ENCODE results near the gene CEP112.
"Not testable (repeated sequence)": the region's sequence is repeated elsewhere in the genome, so short reads cannot be mapped to it uniquely, and the experiment has no call there.

CEP112 gene

GRCh38 chr17:65868881-65869280 lies 323.1 kb downstream of the CEP112 start:
- DNase-seq = no peak

- no peak for DNase-seq
Observed at GRCh38 chr17:65867014-65867413, 324.9 kb downstream of the CEP112 start.

- no peak for DNase-seq
Observed at GRCh38 chr17:65865715-65866425, 326.1 kb downstream of the CEP112 start.

GRCh38 chr17:65864394-65864793 lies 327.5 kb downstream of the CEP112 start:
- DNase-seq = no peak

- DNase-seq = no peak
Observed at GRCh38 chr17:65857718-65858117, 334.2 kb downstream of the CEP112 start.

GRCh38 chr17:65856865-65857264 lies 335.1 kb downstream of the CEP112 start:
- DNase-seq = no peak

- no peak for DNase-seq
Observed at GRCh38 chr17:65855675-65856074, 336.3 kb downstream of the CEP112 start.

- no peak for DNase-seq
Observed at GRCh38 chr17:65855245-65855644, 336.7 kb downstream of the CEP112 start.

- DNase-seq = no peak
Observed at GRCh38 chr17:65853816-65854215, 338.1 kb downstream of the CEP112 start.

- DNase-seq = no peak
Observed at GRCh38 chr17:65852911-65853310, 339.0 kb downstream of the CEP112 start.

GRCh38 chr17:65851965-65852736 lies 339.8 kb downstream of the CEP112 start:
- DNase-seq = no peak

- no peak for DNase-seq
Observed at GRCh38 chr17:65850486-65850885, 341.4 kb downstream of the CEP112 start.

- no peak for DNase-seq
Observed at GRCh38 chr17:65848751-65849150, 343.2 kb downstream of the CEP112 start.

GRCh38 chr17:65841089-65841488 lies 350.8 kb downstream of the CEP112 start:
- no peak for DNase-seq

- DNase-seq = not testable (repeated sequence)
Observed at GRCh38 chr17:65837232-65837631, 354.7 kb downstream of the CEP112 start.

GRCh38 chr17:65833214-65833613 lies 358.7 kb downstream of the CEP112 start:
- no peak for DNase-seq

GRCh38 chr17:65830356-65830755 lies 361.6 kb downstream of the CEP112 start:
- DNase-seq = no peak

GRCh38 chr17:65826577-65826976 lies 365.4 kb downstream of the CEP112 start:
- DNase-seq = not testable (repeated sequence)

- DNase-seq = no peak
Observed at GRCh38 chr17:65824901-65825300, 367.0 kb downstream of the CEP112 start.

- DNase-seq = no peak
Observed at GRCh38 chr17:65823713-65824112, 368.2 kb downstream of the CEP112 start.

GRCh38 chr17:65820811-65821210 lies 371.1 kb downstream of the CEP112 start:
- DNase-seq = no peak

- no peak for DNase-seq
Observed at GRCh38 chr17:65820306-65820705, 371.6 kb downstream of the CEP112 start.

- no peak for DNase-seq
Observed at GRCh38 chr17:65819810-65820209, 372.1 kb downstream of the CEP112 start.

GRCh38 chr17:65817951-65818350 lies 374.0 kb downstream of the CEP112 start:
- DNase-seq = no peak

All from NCI-H187 (cell line).